HepG2 (cell line): ENCODE data around the gene SETD1B. TPM values are rescaled to one million over a fixed set of nuclear protein-coding genes. Genes with fewer than 3 reads are reported as not detected.
A peak's percentile ranks its signal among the peaks of the same experiment; 100 is the strongest.

Experiments
- FOXJ3 ChIP-seq: sonication (generic); formaldehyde crosslinking; IDR thresholded peaks from 2 replicates; pipeline ENCODE4 v1.4.0; 2020; ENCODE audit warnings: missing genetic modification reagents, mild to moderate bottlenecking, borderline replicate concordance
- KLF11 ChIP-seq: IDR thresholded peaks from 2 replicates; pipeline ENCODE4 v1.6.1; 2016; ENCODE audit warnings: missing compliant biosample characterization
- MED8 ChIP-seq: sonication (generic); formaldehyde crosslinking; IDR thresholded peaks from 2 replicates; pipeline ENCODE4 v1.8.1; 2023; ENCODE audit warnings: mild to moderate bottlenecking, missing genetic modification reagents; ENCODE audit not compliant: insufficient replicate concordance
- RBAK ChIP-seq: sonication (generic); formaldehyde crosslinking; IDR thresholded peaks from 2 replicates; pipeline ENCODE4 v1.5.1; 2020; ENCODE audit warnings: mild to moderate bottlenecking, missing genetic modification reagents
- SMC3 ChIP-seq: IDR thresholded peaks from 2 replicates; pipeline ENCODE4 v1.6.1; 2011; ENCODE audit warnings: low read length, improper control_type of control experiment
- XRCC5 ChIP-seq: fragments of 200-400 bp; formaldehyde crosslinking; optimal IDR thresholded peaks from 2 replicates; pipeline ENCODE3; 2017; ENCODE audit warnings: mild to moderate bottlenecking, low read length
- ZKSCAN1 ChIP-seq: fragments of 150-350 bp; IDR thresholded peaks from 2 replicates; pipeline ENCODE4 v1.6.1; 2014; ENCODE audit warnings: low read length
- ZNF510 ChIP-seq: sonication (generic); formaldehyde crosslinking; IDR thresholded peaks from 2 replicates; pipeline ENCODE4 v1.4.0; 2020; ENCODE audit warnings: low read depth, mild to moderate bottlenecking, missing genetic modification reagents
- ZNF557 ChIP-seq: sonication (generic); formaldehyde crosslinking; IDR thresholded peaks from 2 replicates; pipeline ENCODE4 v1.4.0; 2020; ENCODE audit warnings: missing genetic modification reagents
- ZNF605 ChIP-seq: sonication (generic); formaldehyde crosslinking; IDR thresholded peaks from 2 replicates; pipeline ENCODE4 v1.8.0; 2022; ENCODE audit warnings: mild to moderate bottlenecking, missing genetic modification reagents
- ZNF629 ChIP-seq: sonication (generic); formaldehyde crosslinking; conservative IDR thresholded peaks from 2 replicates; pipeline ENCODE4 v1.5.0; 2020; ENCODE audit warnings: missing genetic modification reagents
- ZNF773 ChIP-seq: sonication (generic); formaldehyde crosslinking; IDR thresholded peaks from 2 replicates; pipeline ENCODE4 v1.4.0; 2020; ENCODE audit warnings: missing genetic modification reagents, borderline replicate concordance
- ZSCAN21 ChIP-seq: sonication (generic); formaldehyde crosslinking; IDR thresholded peaks from 2 replicates; pipeline ENCODE4 v1.8.0; 2022; ENCODE audit warnings: mild to moderate bottlenecking, missing genetic modification reagents, moderate library complexity, borderline replicate concordance
- polyA plus RNA-seq, 8 experiments: library from polyadenylated mRNA; depleted of rRNA in 3 of 8; stranded (reverse) in 7 of 8; unstranded in 1 of 8; fragments of >200 nt; fragmentation: Illumina TruSeq in 4 of 8; extraction: Trizol in 4 of 8; gene quantifications; 2 replicates each; pipeline versions ENCODE4 v1.2.1 to v1.2.3, GENCODE V29; 2011 to 2016; ENCODE audit warnings: low read depth in 4 of 8, missing spikeins in 1 of 8, mixed read lengths in 1 of 8; ENCODE audit not compliant: insufficient read depth in 1 of 8
- total RNA-seq, 5 experiments: library from RNA; depleted of rRNA; stranded (reverse); fragments of >200 nt; fragmentation: Illumina TruSeq; extraction: Trizol; gene quantifications; 2 replicates each; pipeline ENCODE4 v1.2.3, GENCODE V29; 2016; ENCODE audit warnings: low read depth in 1 of 5
- TF ChIP-seq, protein P1 (sequence below): sonication (generic); formaldehyde crosslinking; IDR thresholded peaks from 2 replicates; pipeline ENCODE4 v1.5.0; 2020; ENCODE audit warnings: mild to moderate bottlenecking, missing genetic modification reagents
- TF ChIP-seq, protein P2 (sequence below): sonication (generic); formaldehyde crosslinking; IDR thresholded peaks from 2 replicates; pipeline ENCODE4 v1.4.0; 2020; ENCODE audit warnings: missing genetic modification reagents, borderline replicate concordance
- TF ChIP-seq, protein P3 (sequence below): sonication (generic); formaldehyde crosslinking; IDR thresholded peaks from 2 replicates; pipeline ENCODE4 v1.4.0; 2020; ENCODE audit warnings: mild to moderate bottlenecking, missing genetic modification reagents

SETD1B gene
- total and polyA plus RNA-seq, 2 of the 13 experiments (the other 11 are each of a cell fraction or from before 2014, with no cell fraction given): 1.1 to 1.4 TPM

DNA sequence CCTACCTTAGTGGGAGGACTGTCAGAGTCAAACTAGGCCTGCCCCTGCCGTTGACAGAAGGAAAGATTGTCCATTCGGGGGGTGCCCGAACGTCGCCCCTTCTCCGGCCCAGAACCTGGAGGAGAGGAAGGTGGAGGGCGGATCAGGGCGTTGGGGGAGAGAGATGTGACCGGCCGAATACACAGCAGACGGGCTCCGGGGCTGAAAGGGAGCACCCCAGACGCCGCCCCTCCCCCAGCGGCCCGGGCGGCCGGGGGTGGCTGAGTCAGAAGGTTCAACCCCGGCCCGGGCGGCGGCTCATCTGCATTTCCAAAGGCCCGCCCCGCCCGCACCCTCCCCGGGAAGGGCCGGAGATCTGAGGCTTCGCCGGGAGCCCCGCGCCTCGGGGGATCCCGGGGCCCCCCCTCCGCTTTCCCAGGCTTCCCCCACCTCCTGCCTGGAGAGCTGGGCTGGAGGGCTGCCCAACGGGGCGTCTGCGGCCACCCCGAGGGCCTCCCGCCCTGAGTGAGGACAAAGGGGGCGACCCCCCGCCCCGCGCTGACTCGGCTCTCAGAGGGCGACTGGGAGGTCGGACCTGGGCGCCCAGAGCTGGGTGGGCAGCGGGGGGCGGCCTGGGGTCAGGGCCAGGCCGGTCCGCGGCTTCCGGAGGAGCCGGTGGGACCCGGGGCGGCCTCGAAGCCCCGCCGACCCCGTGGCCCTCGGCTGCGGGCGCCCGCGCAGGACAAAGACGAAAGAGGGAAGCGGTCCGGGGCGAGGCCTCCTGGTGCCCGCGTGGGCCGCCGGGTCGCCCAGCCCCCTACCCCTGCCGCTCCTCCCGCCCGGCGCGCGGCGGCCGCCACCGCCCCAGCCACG, 3.7 kb upstream of the SETD1B start (continued):
- TF ChIP-seq XRCC5: peak; percentile 70
- no peak for TF ChIP-seq ZNF557 (CRISPR knock-in tag)
- peak; percentile 54 for TF ChIP-seq ZNF605
- TF ChIP-seq ZNF510: no peak
- TF ChIP-seq SMC3: no peak
- TF ChIP-seq, protein P1, sequence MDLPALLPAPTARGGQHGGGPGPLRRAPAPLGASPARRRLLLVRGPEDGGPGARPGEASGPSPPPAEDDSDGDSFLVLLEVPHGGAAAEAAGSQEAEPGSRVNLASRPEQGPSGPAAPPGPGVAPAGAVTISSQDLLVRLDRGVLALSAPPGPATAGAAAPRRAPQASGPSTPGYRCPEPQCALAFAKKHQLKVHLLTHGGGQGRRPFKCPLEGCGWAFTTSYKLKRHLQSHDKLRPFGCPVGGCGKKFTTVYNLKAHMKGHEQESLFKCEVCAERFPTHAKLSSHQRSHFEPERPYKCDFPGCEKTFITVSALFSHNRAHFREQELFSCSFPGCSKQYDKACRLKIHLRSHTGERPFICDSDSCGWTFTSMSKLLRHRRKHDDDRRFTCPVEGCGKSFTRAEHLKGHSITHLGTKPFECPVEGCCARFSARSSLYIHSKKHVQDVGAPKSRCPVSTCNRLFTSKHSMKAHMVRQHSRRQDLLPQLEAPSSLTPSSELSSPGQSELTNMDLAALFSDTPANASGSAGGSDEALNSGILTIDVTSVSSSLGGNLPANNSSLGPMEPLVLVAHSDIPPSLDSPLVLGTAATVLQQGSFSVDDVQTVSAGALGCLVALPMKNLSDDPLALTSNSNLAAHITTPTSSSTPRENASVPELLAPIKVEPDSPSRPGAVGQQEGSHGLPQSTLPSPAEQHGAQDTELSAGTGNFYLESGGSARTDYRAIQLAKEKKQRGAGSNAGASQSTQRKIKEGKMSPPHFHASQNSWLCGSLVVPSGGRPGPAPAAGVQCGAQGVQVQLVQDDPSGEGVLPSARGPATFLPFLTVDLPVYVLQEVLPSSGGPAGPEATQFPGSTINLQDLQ (CRISPR knock-in tag): no peak
- TF ChIP-seq ZKSCAN1: no peak
- no peak for TF ChIP-seq RBAK (CRISPR knock-in tag)
- peak; percentile 62 for TF ChIP-seq MED8 (CRISPR knock-in tag)
- TF ChIP-seq ZSCAN21 (CRISPR knock-in tag): no peak
- TF ChIP-seq FOXJ3 (CRISPR knock-in tag): 0 out of 2 replicates have a peak, but pooled peaks have one; percentile 36
- TF ChIP-seq ZNF773: no peak
- no peak; the same call in 1 of the 2 replicates for TF ChIP-seq ZNF629
- TF ChIP-seq KLF11 (CRISPR knock-in tag): no peak
- TF ChIP-seq, protein P2, sequence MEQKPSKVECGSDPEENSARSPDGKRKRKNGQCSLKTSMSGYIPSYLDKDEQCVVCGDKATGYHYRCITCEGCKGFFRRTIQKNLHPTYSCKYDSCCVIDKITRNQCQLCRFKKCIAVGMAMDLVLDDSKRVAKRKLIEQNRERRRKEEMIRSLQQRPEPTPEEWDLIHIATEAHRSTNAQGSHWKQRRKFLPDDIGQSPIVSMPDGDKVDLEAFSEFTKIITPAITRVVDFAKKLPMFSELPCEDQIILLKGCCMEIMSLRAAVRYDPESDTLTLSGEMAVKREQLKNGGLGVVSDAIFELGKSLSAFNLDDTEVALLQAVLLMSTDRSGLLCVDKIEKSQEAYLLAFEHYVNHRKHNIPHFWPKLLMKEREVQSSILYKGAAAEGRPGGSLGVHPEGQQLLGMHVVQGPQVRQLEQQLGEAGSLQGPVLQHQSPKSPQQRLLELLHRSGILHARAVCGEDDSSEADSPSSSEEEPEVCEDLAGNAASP (CRISPR knock-in tag): peak; percentile 67; the same call in 1 of the 2 replicates
- TF ChIP-seq, protein P3, sequence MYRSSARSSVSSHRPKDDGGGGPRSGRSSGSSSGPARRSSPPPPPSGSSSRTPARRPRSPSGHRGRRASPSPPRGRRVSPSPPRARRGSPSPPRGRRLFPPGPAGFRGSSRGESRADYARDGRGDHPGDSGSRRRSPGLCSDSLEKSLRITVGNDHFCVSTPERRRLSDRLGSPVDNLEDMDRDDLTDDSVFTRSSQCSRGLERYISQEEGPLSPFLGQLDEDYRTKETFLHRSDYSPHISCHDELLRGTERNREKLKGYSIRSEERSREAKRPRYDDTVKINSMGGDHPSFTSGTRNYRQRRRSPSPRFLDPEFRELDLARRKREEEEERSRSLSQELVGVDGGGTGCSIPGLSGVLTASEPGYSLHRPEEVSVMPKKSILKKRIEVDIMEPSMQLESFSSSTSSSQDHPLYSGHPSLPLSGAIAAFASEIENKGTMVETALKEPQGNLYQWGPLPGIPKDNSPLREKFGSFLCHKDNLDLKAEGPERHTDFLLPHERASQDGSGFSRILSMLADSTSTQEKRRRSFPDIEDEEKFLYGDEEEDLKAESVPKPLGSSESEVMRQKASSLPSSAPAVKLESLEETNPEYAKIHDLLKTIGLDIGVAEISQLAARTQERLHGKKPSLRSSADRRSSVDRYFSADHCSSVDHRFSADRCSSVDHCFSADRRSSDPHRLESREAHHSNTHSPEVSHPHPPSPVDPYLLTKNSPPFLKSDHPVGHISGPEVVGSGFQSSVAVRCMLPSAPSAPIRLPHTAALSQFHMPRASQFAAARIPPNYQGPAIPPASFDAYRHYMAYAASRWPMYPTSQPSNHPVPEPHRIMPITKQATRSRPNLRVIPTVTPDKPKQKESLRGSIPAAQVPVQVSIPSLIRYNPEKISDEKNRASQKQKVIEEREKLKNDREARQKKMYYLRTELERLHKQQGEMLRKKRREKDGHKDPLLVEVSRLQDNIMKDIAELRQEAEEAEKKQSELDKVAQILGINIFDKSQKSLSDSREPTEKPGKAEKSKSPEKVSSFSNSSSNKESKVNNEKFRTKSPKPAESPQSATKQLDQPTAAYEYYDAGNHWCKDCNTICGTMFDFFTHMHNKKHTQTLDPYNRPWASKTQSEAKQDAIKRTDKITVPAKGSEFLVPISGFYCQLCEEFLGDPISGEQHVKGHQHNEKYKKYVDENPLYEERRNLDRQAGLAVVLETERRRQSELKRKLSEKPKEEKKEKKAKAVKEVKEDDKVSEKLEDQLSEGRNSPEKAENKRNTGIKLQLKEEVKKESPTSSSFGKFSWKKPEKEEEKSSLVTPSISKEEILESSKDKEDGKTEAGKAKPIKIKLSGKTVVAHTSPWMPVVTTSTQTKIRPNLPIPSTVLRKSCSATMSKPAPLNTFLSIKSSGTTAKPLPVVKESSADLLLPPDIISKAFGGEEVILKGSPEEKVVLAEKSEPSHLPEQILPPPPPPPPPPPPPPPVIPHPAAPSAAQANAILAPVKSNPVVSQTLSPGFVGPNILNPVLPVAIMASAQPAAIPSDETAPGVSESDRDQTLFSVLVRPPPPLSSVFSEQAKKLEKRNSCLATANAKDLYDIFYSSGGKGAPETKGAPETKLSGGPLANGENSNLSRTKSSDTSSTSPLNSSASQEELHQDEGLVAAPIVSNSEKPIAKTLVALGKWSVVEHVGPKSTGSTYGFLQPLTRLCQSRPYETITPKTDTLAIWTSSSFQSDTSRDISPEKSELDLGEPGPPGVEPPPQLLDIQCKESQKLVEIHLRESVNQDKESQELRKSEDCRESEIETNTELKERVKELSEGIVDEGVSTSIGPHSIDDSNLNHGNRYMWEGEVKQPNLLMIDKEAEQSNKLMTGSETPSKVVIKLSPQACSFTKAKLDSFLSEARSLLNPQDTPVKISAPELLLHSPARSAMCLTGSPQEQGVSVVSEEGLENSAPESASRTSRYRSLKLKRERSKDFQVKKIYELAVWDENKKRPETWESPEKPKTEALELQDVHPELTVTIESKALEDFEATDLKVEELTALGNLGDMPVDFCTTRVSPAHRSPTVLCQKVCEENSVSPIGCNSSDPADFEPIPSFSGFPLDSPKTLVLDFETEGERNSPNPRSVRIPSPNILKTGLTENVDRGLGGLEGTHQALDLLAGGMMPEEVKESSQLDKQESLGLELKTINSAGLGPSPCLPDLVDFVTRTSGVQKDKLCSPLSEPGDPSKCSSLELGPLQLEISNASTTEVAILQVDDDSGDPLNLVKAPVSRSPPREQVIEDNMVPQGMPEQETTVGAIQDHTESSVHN (CRISPR knock-in tag): no peak
